HL-60 (cell line): ENCODE results near the gene SGSH.

Experiments used
- GABPA ChIP-seq: IDR thresholded peaks from 2 replicates; pipeline ENCODE4 v1.6.1; 2012; ENCODE audit warnings: low read depth
- POLR2AphosphoS5 ChIP-seq: IDR thresholded peaks from 2 replicates; pipeline ENCODE4 v1.6.1; 2012; ENCODE audit warnings: low read depth
- SPI1 ChIP-seq: IDR thresholded peaks from 2 replicates; pipeline ENCODE4 v1.6.1; 2012; ENCODE audit warnings: low read depth, mild to moderate bottlenecking, borderline replicate concordance
- TF ChIP-seq, protein P1 (sequence below): IDR thresholded peaks from one replicate; pipeline ENCODE4 v1.5.1; 2011; ENCODE audit warnings: low read length, control low read depth, inconsistent platforms; ENCODE audit not compliant: insufficient read depth
- TF ChIP-seq, protein P2 (sequence below): IDR thresholded peaks from 2 replicates; pipeline ENCODE4 v1.6.1; 2012; ENCODE audit warnings: low read depth; ENCODE audit not compliant: insufficient replicate concordance

DNA sequence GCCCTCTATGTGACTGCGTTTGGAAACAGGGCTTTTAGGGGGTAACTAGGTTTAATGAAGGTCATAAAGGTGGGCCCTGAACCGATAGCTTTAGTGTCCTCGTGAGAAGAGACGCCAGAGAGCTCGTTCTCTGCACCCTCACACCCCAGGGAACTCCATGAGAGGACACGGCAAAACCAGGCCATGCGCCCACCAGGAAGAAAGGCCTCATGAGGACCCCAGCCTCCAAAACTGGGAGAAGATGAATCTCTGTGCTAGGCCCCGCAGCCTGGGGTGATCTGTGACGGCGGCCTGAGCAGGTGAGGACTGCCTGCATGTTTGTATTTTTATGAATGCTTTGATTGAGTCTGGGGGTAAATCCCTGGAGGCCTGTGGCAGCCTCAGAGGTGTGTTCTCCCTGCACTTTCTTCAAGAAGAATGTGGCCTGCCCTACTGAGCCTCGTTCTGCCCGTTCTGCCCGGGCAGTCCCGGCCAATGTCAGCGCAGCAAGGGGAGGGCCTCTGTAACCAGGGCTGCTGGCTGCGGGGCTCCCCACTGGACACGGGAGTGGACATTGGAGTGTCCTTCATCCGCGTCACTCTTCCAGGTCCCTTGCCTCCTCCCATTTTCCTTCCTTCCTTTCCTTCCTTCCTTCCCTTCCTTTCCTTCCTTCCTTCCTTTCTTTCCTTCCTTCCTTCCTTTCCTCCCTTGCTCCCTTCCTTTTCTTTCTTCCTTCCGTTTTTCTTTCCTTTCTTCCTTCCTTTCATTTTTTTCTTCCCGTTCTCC is 33.7 kb upstream of the SGSH start:
- TF ChIP-seq, protein P1, sequence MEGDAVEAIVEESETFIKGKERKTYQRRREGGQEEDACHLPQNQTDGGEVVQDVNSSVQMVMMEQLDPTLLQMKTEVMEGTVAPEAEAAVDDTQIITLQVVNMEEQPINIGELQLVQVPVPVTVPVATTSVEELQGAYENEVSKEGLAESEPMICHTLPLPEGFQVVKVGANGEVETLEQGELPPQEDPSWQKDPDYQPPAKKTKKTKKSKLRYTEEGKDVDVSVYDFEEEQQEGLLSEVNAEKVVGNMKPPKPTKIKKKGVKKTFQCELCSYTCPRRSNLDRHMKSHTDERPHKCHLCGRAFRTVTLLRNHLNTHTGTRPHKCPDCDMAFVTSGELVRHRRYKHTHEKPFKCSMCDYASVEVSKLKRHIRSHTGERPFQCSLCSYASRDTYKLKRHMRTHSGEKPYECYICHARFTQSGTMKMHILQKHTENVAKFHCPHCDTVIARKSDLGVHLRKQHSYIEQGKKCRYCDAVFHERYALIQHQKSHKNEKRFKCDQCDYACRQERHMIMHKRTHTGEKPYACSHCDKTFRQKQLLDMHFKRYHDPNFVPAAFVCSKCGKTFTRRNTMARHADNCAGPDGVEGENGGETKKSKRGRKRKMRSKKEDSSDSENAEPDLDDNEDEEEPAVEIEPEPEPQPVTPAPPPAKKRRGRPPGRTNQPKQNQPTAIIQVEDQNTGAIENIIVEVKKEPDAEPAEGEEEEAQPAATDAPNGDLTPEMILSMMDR, result no peak
- TF ChIP-seq POLR2AphosphoS5 (no peak), GABPA (no peak), SPI1 (no peak)
- TF ChIP-seq, protein P2, sequence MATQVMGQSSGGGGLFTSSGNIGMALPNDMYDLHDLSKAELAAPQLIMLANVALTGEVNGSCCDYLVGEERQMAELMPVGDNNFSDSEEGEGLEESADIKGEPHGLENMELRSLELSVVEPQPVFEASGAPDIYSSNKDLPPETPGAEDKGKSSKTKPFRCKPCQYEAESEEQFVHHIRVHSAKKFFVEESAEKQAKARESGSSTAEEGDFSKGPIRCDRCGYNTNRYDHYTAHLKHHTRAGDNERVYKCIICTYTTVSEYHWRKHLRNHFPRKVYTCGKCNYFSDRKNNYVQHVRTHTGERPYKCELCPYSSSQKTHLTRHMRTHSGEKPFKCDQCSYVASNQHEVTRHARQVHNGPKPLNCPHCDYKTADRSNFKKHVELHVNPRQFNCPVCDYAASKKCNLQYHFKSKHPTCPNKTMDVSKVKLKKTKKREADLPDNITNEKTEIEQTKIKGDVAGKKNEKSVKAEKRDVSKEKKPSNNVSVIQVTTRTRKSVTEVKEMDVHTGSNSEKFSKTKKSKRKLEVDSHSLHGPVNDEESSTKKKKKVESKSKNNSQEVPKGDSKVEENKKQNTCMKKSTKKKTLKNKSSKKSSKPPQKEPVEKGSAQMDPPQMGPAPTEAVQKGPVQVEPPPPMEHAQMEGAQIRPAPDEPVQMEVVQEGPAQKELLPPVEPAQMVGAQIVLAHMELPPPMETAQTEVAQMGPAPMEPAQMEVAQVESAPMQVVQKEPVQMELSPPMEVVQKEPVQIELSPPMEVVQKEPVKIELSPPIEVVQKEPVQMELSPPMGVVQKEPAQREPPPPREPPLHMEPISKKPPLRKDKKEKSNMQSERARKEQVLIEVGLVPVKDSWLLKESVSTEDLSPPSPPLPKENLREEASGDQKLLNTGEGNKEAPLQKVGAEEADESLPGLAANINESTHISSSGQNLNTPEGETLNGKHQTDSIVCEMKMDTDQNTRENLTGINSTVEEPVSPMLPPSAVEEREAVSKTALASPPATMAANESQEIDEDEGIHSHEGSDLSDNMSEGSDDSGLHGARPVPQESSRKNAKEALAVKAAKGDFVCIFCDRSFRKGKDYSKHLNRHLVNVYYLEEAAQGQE, result no peak
